GM21723 (cell line): Measurements from ENCODE around the gene LEKR1.

ENCODE experiments used
- ATAC-seq: cut with Tn5 transposase; IDR thresholded peaks from one replicate; pipeline ENCODE4 v1.9.1; 2021; ENCODE audit warnings: mild to moderate bottlenecking, moderate library complexity; ENCODE audit not compliant: unreplicated experiment

Gene LEKR1

DNA sequence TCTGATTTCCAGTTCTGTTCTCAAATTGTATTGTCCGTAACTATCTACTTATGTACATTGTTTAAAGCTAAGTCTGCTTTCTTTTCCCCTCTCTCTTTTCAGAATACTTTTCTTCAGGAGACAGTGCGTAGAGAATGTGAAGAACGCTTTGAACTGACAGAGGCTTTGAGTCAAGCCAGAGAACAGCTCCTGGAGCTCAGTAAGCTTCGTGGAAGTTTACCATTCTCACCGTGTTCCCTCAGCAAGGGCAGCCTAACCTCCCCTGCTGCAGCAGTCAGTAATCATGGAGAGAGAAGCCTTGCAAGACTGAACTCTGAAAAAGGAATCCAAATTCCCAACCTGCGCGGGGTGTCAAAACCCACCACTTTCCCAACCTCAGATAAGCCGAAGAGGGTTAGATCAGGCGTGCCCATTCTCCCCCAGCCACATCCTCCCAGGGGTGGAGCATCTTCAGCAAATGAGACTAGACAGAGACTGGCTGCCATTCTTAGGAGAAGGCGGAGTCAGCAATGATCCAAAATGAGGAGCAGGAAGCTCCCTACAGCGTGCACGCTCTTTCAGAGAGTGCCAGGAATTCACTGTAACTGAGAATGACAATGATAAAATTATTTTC, 219.2 kb downstream of the LEKR1 start:
- no peak for ATAC-seq

DNA sequence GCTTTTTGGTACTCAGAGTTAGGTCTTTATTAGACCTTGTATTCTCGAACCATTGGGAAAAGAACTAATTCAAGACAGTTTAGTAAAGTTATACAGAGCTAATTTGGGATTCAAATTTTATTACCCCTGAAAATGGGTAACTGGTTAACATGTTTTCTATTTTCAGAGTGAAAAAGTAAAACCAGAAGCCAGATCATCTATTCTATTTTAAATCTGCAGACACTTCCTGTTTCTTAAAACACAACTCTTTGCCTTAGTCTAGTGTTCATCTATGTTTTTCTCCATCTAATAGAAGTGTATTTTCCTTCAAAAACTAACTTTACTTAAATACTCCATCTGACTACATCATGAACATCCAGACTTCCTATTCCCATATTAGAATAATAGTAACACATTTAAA, 220.4 kb downstream of the LEKR1 start:
- peak; percentile 63 for ATAC-seq

DNA sequence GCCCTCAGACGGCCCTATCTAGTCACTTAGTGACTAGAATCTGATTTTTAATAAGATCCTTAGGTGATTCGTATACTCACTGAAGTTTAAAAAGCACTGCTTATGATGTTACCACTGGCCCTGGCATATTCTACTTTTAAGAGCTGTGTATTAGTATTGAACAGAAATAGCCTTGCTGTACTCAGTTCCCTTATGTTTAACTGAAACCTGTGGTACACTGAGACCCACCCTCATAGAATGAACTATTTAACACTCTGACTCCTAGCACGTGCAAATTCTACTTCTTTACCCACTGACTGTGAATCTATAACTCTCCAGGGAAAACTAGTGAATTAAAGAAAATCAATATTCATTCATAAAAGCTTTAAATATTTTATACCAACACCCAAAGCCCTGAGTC, 224.9 kb downstream of the LEKR1 start:
- ATAC-seq, result peak; percentile 66

DNA sequence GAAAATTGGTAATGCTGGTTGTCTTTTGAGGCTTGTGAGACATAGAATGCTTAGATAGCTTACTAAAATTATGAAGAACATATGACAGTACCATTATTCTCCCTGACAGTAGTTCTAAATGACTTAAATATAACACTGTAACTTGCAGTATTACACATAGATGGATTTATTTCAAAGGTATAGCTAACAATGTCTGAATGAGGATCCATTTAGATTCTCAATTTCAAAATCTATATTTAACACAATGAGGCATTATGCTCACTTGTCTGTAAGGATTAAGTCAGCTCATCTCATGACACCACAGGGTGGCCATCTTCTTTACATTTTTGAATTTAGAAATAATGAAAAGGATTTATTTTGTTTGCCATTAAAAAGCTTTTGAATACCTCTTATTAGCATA, 225.4 kb downstream of the LEKR1 start:
- no peak for ATAC-seq

DNA sequence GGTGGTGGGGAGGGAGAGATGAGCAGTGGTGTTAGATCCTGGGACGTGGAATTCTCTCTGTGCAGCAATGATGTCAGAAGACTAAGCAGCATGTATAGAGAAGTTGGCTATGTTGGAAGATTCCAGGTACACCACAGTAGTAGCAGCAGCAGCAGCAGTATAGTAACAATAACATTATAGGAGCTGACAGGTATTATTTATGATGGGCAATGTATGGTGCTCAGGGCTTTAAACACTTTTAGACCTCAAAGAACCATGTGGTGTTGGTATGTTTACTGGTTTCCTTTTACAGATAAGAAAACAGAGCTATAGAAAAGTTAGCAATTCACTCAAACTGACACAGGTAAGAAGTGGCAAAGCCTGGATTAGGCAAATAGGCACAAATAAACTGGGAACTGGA, 229.9 kb downstream of the LEKR1 start:
- no peak for ATAC-seq

DNA sequence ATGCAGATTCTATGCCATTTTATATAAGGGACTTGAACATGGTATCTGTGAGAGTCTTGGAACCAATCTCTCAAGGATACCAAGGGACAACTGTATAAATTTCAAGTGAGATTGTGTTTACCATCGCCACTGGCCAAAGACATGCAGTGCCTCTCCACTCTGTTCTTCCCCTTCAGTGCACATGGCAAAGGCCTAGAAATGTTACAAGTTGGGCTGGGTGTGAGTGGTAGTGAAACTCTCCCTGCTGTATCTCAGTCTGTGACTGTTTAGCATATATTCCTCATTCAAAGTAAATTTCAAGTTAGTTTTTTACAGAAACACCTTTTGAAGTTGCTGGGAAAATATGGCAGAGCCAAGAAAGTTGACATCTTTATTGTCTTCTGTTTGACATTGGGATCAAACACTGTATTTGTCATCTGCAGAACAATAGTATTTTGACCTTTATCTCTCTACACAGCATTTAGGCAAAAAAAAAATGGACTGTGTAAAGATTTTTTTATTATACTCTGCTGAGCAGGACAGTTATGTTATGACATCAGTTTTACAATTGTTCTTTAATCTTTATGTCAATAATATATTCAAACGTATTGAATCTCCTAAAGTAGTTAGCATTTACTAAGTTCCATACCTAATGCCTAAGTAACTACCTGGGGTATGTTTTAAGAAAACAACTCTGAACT, 232.4 kb downstream of the LEKR1 start:
- ATAC-seq, result no peak

DNA sequence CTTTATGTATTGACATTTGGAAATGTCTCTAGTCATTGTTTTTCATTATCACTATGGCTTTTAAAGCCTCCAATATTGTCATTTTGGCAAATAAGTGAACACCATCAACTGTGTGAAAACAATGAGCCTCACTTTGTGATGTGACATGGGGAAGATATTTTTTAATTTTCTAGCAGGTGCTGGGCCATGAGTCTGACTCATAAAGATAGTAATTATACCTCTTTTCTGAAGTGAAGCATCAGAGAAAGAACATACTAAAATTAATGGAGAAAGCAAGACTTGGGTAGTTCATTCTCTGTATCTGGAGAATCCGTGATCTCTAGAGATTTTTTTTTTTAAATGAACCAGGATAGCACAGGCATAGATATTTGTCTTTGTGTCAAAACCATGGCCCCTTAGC, 233.0 kb downstream of the LEKR1 start:
- peak; percentile 55 for ATAC-seq

DNA sequence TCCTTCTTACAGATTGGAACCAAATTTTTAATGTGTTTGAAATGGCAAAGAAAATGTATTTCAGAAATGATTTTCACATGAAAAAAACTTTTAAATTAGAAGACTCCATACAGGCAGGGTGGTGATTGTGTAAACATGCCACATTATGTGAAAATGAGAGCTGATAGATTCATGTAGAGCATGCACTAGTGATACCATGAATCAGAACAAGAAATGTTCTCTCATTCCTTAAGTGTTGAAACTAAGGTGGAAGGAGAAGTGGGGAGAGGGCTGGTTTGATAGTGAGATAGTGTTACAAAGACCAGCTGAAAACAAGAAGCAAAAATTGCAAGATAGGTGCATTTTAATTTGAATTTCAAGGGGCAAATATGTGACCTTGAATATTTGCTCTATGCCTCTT, 233.5 kb downstream of the LEKR1 start:
- peak; percentile 75 for ATAC-seq

DNA sequence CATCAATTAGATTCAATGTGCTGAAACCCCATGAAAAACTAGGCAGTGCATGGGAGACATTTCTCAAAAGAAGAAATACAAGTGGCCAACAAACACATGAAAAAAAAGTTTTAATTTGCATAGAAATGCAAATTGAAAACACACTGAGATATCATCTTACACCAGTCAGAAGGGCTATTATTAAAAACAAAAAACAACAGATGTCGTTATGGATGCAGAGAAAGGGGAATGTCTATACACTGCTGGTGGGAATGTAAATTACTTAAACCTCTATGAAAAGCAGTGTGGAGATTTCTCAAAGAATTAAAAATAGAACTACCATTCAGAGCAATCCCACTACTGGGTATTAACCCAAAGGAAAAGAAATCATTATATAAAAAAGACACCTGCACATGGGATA, 235.1 kb downstream of the LEKR1 start:
- no peak for ATAC-seq

DNA sequence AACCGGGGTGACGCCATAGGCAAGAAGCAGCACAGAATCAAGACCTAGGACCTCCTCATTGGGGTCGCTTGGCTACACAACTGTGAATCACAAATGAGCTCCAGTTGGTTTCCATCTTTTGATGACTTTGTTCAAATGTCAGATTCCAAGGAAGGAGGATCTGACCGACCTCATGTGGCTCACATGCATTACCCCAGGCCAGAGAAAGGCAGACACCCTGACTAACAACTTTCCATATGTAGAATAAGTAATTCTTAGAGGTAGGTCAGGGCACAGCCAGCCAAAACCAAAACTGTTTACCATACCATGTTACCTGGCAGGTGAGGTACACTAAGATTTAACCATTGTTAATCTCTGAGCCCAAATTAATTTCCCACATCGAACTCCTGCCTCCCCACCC, 237.3 kb downstream of the LEKR1 start:
- no peak for ATAC-seq

DNA sequence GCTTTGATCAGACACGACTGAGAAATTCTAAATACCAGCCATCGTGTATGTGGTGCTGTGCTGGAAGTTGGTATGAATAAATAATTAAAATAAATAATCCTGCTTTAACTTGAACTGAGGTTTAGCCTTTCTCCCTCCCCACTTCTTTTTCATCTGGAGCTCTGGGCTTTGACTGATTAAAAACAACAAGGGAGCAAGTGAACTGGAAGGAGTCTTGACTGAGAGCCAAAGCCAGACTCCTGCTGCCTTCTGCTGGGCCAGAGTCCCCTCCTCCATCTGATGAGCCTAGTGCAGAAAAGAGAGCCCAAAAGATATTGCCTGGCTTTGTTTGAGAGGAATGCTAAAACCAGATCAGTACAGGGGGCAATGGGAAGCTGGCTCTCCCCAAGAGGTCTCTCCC, 237.8 kb downstream of the LEKR1 start:
- peak; percentile 14 for ATAC-seq

DNA sequence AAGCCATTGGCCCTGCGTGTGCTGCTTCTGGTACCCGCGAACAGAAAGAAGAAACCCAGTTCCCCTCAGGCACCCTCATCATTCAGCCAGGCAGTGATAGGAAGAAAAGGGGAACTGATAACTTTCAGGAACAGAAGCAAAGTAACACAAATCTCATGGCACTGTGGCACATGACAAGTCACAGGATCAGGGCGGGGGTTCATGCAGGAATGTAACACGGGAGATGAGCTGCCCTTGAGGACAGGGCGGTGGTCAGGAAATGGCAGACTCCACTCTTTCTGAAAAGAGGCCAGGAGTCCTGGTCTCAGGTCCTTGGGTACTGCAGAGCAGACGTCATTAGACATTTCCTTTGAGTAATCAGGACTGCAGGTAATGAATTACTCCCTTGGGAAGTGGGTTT, 238.2 kb downstream of the LEKR1 start:
- ATAC-seq, result peak; percentile 81

DNA sequence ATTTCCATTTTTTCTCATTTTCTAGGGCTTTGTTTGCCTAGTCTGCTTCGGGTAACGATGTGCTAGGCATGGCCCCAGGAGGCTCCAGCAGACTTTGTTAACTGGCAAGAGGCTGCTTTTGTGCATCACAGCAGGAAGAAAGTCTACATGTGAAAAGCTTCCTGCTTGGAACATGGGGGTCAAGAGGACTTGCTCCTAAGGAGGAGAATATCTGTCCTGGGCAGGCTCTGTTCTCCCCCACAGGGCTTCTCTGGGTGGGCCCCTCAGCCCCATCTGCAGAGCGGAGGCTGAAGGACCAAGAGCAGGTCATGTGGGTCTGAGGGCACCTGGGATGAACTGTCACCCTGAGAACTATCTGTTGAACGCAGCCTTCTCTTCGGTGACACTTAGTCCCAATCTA, 239.0 kb downstream of the LEKR1 start:
- no peak for ATAC-seq

DNA sequence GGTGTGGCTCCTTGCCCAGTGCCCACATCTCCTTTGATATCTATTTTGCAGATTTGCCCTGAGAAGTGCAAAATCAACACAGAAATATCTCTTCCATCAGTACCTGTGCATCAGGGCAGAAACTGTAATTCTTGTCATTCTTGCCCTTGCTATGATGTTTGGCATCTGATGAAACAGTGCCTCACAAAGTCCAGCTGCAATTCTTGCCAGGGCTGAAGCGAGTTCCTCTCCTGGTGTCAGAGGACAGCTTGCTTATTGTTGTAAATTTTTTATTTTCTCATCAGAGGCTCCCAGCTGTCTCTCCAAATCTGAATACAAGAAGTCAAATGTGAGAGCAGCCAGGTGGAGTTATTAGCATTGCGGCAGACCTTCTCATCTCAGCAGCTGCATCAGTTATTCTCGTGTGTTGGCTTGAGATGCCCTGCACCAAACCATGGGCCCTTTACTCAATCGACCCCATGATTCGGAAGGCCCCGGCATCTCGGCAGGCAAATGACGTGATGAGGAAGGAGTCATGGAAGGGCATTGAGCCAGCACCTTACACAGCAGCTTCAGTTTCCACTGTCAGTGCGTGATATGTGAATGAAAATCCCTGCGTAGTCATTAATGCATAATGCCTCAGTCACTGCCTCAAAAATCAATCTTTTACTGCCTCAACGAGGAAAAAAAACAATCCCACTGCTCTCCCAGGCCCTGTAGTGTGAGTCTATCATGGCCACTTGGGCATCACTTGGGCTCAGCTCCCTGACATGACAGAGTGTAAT, 240.4 kb downstream of the LEKR1 start:
- no peak for ATAC-seq

DNA sequence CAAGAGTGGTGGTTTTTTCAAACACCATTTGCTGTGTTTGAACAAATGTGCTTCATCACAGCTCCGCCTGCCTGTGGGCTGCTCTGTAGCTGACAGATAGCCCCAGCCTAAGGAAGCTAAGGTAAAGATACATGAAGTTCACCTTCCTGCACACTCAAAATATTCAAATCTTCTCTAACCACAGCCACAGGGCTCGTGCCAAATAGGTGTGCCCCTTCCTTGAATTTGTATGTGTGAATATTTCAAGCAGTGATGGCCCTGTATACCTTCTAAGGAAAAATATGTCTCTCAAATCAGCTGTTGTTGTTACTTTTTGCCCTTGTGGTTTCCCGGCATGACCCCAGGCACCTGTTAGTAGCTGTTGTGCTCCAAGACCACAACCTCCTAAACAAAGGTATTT, 241.0 kb downstream of the LEKR1 start:
- peak; percentile 51 for ATAC-seq

DNA sequence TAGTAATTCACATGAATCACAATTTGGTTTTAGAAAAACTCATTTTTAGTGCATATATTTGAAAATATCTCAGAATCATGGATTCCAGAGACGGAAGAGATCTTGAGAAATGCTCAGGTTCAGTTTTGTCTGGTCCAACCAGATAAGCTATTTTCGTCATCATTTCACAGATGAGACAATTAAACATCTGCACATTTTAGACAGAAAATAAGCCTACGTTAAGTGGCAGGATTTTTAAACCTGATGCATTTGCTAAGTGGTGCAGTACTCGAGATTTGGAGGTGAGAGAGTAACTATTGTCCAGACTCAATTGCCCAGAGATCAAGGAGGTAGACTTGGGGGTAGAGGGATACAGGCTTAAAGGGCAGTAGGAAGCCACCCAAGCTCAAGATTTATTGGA, 243.3 kb downstream of the LEKR1 start:
- ATAC-seq, result no peak

DNA sequence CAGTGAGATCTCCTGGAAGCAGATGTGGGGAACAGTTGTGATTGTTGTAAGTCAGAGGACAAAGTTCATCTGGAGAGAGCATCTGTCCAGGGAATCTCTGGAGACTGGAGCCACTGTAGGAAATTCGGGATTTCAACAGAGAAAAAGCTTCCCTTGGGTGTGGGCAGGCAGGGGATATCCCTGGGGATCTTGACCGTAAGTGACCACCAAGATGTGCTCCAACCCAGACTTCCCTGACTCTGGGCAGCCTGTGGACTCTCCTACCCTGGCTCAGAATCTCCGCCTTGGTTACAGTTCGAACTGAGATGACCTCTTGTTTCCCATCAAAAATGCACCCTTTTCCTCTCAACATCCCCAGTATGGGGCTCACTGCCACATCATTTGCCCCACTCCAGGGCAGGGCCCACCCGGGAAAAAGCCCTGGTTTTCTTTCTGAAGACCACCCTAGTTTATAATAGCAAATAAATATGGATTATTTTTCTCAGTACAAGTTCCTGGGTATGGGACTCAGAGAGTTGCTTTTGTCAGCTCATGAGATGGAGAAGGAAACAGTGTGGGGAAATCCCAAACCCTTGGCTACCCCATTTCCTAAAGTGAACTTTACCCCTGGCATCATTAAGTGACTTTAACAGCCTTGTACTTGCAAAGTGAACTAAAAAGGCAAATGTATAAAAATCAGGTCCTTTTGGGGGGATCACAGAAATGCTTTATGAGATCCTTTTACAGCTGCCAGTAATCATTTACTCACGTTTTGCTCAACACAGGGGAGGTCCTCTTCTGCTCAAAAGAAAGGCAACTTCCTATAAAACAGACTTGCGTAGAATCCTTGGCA, 243.9 kb downstream of the LEKR1 start:
- no peak for ATAC-seq

DNA sequence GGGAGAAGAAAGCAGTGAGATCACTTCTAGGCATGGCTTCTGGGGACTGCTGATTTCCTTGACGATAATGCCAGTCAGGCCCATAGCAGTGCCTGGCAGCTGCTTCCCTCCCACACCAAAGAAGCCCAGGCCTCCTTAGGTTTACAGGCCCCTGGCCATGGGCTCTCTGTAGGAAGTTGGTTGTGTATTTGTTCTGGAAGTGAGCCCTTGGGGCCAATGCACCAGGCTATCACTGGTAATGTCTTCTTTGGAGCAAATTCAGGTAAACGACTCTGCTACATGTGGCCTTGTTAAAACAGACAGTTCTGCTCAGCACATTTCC, 244.5 kb downstream of the LEKR1 start:
- no peak for ATAC-seq

DNA sequence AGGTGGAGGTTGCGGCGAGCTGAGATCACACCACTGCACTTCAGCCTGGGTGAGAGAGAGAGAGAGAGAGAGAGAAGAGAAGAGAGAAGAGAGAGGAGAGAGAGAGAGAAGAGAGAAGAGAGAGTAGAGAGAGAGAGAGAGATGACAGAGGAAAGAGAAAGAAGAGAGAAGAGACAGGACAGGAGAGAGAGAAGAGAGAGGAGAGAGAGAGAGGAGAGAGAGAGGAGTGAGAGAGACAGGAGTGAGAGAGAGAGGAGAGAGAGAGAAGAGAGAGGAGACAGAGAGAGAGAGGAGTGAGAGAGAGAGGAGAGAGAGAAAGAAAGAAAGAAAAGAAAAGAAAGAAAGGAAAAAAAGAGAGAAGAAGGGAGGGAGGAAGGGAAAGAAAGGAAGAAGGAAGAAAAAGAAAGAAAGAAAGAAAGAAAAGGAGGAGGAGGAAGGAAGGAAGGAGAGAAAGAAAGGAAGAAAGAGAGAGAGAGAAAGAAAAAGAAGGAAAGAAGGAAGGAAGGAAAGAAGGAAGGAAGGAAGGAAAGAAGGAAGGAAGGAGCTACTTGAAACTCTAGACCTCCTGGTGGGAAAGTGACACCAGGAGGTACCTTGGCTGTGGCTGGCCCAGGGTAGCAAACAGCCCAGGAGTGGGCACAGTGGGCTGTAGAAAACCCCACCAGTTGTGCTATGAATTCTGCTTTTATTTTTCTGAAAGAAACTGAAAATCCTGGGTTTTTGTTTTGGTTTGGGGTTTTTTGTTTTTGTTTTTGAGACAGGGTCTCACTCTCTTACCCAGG, 245.8 kb downstream of the LEKR1 start:
- no peak for ATAC-seq

DNA sequence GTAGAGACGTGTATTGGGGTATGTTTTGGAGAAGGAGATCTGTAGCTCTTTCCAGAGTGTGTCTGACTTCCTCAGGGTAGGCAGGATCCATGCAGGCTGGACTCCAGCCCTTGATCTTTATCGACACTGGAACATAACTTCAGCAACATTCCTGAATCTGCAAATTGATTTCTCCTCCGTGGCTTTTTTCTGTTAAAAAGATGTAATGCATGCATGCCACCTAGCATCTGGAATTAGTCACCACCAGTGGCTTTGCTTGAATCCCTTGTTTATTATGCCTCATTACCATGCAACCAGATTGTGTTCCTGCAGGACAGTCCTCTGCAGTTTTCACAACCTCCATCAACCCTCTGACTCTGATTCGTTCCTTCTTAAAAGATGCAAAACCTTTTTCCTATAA, 247.7 kb downstream of the LEKR1 start:
- ATAC-seq, result no peak

DNA sequence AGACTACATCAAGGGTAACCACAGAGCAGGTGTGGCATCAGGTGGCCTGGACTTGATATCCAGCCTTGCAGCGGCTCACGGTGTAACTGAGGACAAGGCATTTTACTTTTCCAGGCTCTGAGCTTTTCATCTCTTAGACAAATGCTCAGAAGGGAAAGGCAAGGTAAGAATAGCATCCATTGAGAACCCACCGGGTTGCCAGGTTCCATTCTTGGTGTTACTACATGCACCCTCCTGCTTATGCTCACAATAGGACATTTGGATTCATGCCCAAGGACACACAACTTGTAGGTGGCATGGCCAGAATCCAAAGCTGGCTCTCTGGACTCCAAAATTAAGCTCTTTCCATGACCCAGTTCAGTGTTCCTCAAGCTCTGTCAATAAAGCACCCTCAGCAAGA, 248.3 kb downstream of the LEKR1 start:
- no peak for ATAC-seq
